HTERT RPE-1 (cell line): ENCODE data around the gene FMNL2.

ENCODE experiments used
- in situ Hi-C: fragments of 300-500 bp; cut with MboI; formaldehyde crosslinking; loops from 4 replicates; pipeline ENCODE4 v1.14.3; 2020; ENCODE audit warnings: low sequenced_read_pairs

The FMNL2 gene

DNA sequence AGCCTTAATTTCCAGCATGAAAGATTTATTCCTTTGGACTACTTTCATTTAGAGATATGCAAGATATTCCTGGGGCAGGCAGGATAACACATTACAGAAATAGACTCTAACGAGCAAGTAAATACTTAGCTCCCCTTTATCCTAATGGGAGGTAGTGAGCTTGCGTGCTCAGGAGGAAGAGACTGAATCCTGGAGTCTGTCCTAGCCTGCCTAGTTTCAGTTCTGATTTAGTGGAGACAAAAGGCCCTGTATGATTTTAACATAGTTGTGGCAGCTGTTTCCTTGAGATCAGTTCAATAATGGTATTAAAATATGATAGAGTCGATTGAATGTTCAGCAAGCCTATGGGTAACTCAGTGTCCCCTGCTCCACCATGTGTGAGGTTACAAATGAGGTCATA is 109.5 kb downstream of the FMNL2 start:
- in situ Hi-C loops: no loop called here

DNA sequence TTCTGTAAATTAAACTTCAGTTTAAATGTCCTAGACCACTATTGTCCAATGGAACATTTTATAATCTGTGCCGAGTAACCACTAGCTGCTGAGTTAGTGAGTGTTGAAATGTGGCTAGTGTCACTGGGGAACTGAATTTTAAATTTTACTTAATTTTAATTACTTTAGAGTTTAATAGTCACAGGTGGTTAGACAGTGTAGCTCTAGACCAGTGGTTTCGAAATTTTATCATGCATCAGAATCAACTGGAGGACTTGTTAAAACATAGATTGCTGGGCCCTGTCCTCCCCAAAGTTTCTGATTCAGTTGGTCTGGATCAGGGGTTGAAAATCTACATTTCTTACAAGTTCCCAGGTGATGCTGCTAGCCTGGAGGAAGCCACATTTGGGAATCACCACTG is 110.4 kb downstream of the FMNL2 start:
- in situ Hi-C loops: no loop called here

DNA sequence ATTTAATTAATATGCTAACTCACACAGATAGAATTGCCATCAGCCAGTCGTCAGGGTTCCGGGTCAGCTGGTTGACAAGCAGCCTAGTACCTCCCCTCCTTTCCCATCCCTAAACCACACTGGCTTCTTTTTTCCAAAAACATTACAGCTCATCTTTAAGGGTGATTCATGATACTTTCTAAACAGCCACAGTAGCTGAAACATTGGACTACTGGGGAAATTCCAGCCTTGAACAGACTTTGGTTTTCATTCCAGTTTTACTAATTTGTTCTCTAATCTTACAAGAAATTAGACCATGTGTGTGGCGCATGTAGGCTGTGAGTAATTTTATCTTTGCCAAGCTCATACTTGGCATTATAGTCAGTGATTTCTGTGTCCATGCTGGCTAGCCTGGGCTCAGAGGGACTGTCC is 110.8 kb downstream of the FMNL2 start:
- in situ Hi-C loops: no loop called here

DNA sequence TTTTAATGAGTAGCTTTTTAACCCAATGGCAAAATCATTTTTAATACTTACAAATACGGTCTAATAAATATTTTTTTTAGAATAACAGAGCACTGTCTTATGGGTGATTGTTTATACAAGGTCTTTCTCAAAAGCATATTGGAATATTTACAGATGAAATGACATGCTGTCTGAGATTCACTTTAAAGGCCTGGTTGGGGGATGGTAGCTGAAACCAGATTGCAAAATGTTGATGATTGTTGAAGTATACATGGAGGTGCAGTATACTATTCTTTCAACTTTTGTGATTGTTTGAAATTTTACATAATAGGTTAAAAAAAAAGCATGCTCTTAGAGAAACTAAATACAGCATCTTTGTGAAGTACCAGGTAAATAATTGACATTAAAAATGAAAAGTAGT is 111.2 kb downstream of the FMNL2 start:
- in situ Hi-C loops: no loop called here

DNA sequence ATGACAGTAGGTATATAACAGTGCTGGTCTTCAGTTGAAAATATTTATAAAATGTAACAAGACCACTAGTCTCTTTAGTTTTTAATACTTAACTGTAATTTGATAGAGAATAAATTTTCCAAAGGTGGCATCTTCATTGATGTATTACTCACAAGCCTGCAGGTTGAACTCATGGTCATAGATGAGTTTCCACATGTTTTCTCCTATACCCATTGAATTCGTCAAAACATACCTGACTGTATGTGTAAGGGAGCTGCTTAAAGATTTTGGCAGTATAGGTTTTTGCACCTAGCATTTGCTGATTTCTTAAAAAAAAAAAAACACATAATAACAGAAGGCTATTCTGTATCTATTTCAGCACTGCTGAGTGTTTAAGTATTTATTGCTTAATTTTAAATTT is 112.9 kb downstream of the FMNL2 start:
- in situ Hi-C loops: no loop called here

DNA sequence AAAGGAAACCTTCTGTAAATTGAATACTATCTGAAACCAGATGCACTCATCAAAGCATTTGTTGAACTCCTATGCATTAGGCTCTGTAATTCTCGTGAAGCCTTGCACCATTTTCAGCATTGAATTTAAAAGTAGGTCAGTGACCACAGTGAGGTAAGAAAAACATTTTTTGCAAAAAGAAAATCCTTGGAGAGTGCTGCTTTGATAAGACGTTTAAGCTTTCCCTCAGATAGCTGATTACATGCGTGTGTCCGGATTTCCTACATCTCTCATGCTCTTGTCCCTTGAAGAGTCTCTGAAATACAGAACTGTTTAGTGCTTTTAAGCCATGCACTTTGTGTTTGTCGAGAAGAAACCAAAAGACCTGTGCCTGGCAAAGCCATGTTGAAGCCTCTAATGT is 113.6 kb downstream of the FMNL2 start:
- in situ Hi-C loops: no loop called here

DNA sequence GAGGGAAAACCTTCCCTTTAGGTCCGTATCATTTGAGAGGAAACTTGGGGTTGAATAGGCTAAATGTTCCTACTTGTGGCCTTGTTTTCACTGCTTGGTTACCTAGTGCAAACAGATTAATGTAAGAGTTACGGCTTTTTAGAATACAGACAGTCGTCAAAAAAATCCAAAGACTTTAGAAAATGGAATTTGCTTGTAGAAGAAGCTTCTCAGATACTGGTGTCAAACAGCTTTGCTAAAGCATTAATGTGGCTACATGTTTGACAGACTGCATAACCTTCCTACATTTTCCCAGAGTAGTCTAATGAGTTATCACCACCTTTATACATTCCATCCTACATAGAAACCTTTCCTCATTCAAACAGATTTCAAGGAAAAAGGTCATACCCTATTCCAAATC is 114.6 kb downstream of the FMNL2 start:
- in situ Hi-C loops: no loop called here

DNA sequence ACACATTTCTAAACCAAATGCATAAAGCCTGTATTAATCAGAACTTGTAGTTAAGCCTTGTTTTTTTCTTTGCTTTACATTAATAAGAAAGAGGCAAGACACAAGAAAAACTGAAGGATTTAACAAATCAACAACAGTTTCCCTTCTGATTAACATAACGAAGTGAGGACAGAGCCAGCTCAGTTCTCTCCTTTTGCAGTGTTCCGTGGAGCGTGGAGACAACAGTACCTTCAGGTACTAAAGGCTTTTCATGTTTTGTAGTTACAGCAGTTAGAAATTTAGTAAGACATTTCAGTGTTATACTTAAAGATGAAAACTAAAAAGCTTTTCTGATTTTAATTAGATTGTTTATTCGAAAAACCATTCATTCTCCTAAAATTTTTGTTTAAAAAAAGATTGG is 115.2 kb downstream of the FMNL2 start:
- in situ Hi-C loops: no loop called here

DNA sequence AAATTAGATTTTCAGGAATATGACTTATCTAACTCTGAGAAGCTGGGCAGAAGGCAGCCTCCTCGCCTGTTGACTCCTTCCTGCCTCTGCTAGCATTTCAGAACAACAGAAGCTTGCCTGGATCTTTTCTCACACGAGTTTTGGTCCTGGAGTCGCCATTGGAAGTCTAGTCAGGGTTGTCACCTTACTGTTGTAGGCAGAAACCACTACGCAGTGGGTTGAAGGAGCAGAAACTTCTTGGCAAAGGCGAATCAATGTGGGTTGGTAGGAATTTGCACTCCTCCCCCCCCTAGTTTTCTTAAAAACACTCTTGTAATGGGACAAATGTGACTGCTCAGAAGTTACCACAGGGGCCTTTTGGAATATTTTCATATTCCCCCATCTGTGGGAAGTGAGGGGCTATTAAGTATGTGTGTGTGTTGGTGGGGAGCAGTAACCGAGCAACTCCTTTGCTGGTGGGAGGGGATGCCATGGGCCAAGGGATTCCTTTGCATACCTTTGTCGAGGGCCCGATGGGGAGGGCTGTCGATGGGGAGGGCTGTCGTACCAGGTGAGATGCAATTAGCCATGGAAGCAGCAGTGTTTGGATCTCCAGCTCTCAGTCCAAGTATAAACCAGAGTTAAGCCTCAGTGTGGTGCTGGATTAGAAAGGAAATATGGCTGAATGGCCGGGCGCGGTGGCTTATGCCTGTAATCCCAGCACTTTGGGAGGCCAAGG is 117.4 kb downstream of the FMNL2 start:
- in situ Hi-C loops: no loop called here

DNA sequence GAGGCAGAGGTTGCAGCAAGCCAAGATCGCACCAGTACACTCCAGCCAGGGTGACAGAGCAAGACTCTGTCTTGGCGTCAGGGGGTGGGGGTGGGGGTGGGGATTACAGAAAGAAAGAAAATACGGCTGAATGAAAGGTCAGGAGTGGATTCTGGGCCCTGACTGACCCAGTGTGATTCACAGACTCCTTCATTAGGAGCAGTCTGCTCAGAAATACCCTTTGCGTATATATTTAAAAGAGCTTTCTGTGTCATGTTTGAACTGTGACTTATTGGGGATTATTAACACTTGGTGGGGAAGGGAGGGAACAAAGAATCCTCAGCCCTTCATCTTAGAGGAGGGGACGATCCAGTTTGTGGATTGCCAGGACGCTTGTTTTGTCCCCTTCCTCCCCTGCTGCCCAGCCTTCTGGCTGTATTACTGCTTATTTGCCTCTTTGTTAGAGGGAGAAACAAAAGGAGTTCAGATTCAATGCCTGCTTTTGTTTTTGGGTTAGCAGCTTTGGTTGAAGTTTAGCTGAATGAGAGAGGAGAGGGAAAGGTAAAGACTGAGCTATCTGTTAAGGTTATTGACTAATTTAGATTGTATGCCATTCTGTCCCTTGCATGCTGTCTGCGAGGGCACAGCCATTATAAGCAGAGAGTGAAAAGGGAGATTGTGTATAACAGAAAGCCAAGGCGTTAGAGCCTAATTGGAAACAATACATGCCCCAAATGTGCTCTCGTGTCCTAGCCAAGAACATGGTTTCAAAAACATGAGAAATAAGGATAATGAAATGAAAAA is 118.3 kb downstream of the FMNL2 start:
- in situ Hi-C loops: no loop called here

DNA sequence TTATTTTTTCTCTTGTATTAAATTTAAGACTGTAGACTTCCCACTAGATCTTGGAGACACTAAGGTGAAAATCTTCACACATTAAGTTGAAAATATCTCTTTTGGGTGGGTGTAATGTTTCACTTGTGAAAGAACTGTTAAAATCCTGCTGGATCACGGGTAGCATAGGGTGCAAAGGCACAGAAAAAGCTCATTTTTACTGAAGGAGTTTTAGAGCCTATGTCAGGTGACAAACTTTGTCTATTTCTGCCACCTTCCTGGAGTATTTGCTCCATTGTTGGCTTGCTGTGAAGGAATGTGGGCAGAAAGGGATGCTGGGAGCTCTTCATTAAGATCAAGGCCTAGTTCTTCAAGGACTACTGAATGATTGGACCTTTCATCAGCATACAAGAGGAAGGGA is 119.4 kb downstream of the FMNL2 start:
- in situ Hi-C loops: no loop called here

DNA sequence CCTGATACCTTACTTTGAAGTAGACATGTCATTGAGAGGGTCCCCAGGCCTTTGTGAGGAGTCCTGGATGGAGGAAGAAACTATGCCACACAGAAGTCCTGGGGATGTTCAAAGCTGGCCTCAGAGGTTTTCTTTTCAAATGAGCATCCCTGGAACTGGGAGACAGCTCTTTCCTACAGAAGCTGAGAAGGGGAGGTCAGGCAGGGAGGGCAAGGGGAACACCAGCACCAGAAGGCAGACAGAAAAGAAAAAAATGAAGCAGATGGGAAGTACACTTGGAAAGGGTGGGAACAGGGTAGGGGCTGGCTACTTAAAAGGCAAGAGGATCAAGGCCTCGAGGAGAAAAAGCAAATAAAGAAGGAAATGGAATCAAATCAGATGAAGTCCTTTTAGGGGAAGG is 120.0 kb downstream of the FMNL2 start:
- in situ Hi-C loops: no loop called here

DNA sequence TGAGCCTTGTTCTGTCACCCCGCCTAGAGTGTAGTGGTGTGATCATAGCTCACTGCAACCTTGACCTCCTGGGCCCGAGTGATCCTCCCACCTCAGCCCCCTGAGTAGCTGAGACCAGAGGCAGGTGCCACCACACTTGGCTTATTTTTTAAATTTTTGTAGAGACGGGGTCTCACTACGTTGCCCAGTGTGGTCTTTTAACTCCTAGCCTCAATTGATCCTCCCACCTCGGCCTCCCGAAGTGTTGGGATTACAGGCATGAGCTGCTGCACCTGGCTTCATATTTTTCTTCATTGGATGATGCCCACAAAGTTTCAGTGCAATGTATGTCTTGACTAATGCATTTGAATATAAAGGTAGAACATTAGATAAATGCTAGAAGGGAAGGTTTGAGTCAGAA is 120.8 kb downstream of the FMNL2 start:
- in situ Hi-C loops: no loop called here

DNA sequence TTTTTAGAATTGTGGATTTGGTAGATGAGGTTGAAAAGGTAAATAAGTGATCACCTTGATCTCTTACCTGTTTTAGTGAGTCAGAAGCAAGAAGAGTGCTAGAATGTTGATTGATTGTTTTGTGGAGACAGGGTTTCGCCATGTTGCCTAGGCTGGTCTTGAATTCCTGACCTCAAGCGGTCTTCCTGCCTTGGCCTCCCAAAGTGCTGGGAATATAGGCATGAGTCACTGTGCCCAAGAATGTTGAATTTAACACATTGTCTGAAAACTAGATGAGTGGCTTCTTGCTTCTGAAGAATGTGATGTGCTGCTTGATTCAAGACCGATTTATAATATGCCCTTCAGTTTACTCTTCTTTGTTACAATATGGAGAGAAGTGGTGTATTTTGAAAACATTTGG is 121.3 kb downstream of the FMNL2 start:
- in situ Hi-C loops: no loop called here

DNA sequence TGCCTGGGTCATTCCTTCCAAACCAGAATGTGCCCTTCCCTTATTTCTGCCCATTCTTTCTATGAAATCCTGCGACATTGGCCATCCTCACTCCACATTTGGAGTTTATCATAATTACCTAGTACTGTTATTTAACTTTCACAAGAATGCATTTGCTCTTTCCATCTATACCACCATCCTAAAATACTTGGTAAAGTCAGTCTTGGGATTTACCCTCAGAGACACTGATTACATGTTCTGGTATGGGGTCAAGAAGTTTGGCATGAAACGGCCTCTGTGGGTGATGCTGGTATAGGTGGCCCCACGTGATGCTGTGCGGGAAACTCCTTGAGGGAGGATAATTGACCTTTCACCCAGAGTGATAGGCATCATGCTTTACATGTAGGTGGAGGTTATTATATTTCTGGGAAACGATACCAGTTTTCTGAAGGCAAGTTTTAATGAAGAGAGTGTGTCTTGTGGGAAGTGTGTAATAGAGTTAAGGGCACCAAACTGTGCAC is 123.5 kb downstream of the FMNL2 start:
- in situ Hi-C loops: no loop called here

DNA sequence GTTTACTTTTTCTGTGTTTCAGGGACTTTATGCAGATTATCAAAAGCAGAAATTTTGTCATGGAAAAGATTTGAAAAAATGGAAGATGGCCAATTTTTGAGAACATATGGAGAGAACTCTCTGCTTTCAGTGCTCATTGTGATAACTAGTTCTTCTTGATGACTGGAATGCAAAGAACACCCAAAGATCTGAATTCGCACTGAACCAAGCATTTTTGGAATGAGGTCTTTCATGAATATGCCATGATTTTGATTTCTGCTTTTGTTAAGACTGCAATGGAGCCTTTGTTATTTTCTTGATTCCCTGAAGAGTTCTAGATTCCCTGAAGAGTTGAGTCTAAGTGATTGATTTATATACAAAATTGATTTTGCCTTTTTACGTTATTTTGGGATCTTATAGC is 124.1 kb downstream of the FMNL2 start:
- in situ Hi-C loops: no loop called here

DNA sequence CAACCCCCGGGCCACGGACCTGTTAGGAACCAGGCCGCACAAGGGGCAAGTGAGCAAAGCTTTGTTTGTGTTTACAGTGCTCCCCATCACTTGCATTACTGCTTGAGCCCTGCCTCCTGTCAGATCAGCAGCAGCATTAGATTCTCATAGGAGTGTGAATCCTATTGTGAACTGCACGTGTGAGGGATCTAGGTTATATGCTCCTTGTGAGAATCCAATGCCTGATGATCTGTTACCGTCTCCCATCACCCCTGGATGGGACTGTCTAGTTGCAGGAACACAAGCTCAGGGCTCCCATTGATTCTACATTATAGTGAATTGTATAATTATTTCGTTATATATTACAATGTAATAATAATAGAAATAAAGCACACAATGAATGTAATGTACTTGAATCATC is 125.6 kb downstream of the FMNL2 start:
- in situ Hi-C loops: no loop called here

DNA sequence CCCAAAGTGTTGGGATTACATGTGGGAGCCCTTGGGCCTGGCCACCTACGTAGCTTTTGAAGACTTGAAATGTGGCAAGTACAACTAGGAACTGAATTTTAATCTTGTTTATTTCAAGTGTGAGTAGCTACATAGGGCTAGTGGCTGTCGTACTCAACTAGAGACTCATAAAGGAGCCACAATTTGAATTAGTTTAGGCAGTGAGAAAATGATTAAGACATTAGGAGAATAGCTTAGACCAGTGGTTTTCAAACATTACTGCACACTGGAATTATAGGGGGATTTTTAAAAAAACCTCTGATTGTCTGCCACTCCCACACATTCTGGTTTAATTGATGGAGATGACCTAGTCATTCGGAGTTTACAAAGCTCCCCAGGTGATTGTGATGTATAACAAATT is 127.1 kb downstream of the FMNL2 start:
- in situ Hi-C loops: no loop called here

DNA sequence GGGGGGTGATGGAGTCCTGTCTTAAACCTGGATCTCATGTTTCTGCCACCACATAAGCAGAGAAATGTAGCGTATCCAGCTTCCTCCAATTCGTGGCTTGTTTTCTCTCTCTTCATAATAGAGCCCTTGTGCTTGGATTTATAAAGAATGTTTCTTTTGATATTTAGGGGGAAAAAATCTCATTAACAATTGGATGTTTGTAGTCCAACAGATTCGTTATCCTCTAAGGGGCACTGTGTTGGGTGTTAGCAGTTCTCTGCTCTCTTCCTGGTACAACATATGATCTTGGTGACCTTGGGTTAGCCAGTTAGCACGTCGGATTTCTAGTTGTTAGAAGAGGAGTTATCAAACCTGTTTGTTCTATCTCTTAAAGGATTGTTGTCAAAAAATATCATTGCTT is 127.8 kb downstream of the FMNL2 start:
- in situ Hi-C loops: no loop called here

DNA sequence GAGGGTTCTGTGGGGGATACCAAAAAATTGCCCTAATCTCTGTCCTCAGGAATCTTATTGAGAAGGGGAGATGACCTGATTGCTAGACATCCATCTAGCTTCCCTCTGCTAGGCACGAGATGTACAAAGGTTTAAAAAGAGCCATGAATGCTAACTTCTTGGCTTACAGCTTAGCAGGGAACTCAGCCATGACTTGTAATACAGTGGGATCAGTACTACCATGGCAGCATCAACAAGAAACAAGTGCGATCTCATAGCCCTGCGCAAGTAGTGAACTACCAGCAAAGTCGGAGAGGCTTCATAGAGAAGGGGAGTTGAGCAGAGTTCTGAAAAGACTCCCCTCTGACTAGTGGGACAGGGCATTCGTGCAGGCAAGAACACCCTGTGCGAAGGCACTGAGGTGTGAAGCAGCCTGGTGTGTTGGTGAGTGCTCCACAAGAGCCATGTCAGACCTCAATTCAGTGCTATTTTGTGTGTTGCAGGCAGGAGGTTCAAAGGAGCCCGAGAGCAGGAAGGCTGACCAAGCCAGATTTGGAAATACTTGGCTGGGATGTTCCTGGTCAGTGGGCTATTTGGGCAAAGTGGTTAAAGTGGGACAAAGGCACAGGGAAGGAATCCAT is 130.0 kb downstream of the FMNL2 start:
- in situ Hi-C loops: no loop called here

DNA sequence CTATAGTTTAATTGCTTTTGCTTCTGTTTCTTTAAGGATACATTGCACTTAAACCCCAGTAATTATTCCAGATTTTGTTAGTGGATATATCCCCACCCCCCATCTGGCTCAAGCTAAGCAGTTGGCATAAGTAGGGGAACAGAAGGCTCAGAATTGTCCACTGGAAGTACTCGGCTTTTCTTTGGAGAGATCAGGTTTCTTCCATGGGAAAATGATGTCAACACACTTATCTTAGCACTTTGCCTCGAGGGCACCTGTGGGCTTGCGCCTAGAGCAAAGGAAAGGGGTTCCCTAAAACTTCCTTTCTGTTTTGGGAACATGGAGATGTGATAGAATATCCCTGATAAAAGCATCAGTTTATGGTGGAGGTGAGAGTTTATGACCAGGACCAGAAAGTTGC is 130.6 kb downstream of the FMNL2 start:
- in situ Hi-C loops: no loop called here

DNA sequence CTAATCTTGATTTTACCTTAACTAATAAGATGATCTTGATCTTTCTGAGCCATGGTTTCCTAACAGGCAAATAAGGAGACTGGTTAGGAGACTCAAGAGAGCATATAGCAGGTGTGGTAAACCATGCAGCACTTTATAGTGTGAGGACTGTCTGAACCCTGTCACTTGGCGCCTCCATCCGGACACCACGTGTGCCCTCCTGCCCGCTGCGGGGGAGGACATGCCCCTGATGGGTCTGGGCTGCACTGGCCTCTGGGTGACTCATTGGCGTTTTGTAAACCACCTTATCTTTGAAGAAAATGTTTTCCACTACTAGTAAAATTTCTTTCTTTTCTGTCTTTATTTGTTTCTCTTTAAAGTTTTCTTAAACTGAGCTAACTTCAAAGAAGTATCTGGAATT is 131.1 kb downstream of the FMNL2 start:
- in situ Hi-C loops: no loop called here
